LNCaP clone FGC (cell line): ENCODE data around the gene WDR6.

Experiments used
- DNase-seq: peaks from one replicate; pipeline ENCODE4 v3.0.0-alpha.2; 2011; ENCODE audit warnings: low read depth
- H3K4me3 ChIP-seq: 2 replicates; pipeline ENCODE4 v1.5.1; 2011; ENCODE audit warnings: mild to moderate bottlenecking, low read depth, low read length, control low read depth
- TF ChIP-seq, protein P1 (sequence below): IDR thresholded peaks from 2 replicates; pipeline ENCODE4 v1.5.1; 2012; ENCODE audit warnings: mild to moderate bottlenecking; ENCODE audit not compliant: control insufficient read depth, insufficient read depth; ENCODE audit errors: extremely low read depth

WDR6 gene

DNA sequence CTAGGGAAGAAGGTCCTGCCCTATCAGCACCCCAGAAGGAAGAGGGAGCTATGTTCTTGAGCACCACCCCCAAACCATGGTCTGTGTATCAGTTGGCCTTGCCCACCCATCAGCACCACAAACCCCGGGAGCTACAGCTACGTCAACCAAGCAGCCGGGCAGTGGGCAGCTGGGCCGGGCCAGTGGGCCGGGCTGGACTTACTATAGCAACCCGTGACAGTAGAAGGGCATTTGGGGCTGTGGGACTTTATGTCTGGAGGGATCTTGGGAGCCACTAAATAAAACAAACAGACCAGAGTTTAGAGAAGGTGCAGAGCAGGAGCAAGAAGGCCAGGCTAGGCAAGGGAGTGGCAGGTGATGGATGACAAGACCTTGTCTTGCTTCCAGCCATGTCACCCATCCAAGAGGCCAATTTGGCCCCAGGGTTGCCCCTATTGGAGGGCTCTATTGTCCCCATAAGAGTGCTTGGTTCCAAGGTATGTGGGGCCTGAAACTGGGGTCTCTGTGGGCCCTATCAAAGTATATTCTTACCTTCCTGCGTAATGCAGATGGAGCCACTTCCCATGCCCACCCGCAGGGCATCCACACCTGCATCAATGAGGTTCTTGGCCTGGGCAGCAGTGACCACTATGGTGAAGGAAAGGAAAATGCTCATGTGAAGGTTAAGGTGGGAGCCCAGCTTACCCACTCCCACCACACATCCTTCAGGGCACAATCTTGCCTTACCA, 18.8 kb downstream of the WDR6 start:
- TF ChIP-seq, protein P1, sequence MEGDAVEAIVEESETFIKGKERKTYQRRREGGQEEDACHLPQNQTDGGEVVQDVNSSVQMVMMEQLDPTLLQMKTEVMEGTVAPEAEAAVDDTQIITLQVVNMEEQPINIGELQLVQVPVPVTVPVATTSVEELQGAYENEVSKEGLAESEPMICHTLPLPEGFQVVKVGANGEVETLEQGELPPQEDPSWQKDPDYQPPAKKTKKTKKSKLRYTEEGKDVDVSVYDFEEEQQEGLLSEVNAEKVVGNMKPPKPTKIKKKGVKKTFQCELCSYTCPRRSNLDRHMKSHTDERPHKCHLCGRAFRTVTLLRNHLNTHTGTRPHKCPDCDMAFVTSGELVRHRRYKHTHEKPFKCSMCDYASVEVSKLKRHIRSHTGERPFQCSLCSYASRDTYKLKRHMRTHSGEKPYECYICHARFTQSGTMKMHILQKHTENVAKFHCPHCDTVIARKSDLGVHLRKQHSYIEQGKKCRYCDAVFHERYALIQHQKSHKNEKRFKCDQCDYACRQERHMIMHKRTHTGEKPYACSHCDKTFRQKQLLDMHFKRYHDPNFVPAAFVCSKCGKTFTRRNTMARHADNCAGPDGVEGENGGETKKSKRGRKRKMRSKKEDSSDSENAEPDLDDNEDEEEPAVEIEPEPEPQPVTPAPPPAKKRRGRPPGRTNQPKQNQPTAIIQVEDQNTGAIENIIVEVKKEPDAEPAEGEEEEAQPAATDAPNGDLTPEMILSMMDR: no peak
- DNase-seq: no peak
- H3K4me3 ChIP-seq: no peak overlapping the region

DNA sequence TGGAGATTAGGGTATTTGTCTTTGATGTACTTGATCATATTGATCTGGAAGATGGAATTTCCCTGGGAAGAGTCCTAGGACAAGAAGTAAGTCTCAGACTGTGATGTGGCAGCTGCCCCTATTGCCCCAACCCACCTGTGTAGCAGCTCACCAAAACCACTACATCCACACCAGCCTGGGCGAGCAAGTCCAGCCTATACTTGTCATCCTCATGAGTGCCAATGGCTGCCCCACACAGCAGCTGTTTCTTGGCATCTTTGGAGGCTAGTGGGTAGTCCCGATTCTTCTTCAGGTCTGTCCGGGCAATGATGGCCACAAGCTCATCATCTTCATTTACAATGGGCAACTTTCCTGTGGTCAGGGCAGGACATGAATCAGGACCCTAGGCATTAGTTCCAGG, 19.3 kb downstream of the WDR6 start:
- no peak overlapping the region for H3K4me3 ChIP-seq
- TF ChIP-seq, protein P1: no peak
- no peak for DNase-seq

GRCh38 chr3:49027634-49028033, 20.4 kb downstream of the WDR6 start:
- TF ChIP-seq, protein P1: no peak
- no peak for DNase-seq
- peak overlapping the region; percentile 97; the same call in 1 of the 2 replicates for H3K4me3 ChIP-seq

DNA sequence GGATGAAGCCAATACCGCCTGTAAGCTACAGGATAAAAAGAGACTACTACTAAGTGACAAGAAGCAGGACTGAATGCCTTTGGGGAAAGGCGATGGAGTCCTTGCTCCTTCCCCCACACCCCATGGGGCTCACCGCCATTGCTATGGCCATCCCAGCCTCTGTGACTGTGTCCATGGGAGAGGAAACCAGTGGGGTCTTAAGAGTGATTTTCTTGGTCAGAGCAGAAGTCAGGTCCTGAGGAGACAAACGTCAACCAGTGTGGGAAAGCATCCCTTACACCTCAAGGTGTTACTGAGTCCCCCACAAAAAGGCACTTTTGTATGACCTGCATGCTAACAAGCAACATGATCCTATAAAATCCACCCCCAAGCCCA, 21.1 kb downstream of the WDR6 start:
- H3K4me3 ChIP-seq: peak overlapping the region; percentile 97
- no peak for DNase-seq
- TF ChIP-seq, protein P1: no peak

DNA sequence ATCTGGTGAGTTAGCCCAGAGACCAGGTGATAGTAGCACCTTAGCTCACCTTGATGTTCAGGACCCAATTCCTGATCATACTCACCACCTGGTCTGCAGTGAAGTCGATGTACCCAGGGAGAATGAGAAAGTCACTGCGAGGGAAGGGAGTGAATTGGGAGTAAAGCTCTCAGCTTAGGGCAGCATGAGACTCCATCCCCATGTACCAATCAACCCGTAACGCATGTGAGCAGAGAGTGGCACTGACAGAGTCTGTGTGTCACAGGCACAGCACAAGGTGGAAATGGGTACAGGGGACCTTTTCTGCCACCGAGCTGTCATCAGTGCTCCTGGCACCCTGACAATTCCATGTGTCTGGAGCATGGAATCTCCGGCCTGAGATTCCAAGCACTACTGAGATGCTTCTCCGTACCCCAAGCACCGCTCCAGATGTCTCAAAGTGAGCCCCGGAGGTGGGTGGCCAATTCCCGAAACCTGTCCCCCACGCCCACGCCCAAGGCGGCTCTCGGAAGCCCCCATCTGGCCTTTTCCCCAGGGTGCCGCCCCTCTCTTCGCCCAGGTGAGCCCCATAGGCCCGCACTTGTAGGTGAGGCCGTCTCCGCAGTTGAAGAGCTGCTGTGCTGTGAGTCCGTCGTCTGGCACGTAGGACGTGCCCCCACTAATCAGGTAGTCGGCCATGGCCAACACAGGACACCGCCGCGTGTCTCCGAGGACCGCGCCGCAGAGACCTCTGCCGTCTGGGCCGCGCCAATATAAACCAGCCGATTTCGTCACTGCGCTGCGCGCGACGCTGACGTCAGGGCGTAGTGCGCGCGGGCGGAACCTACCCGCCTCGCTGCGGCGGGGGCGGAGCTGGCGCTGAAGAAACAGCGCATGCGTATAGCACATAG, 21.7 kb downstream of the WDR6 start, which contains the start of gene IMPDH2:
Gene IMPDH2 (minus strand): TSS at position 726 of the 890 bp plus-strand sequence. CDS start 48 bp downstream, at position 678.
- TF ChIP-seq, protein P1: no peak; the same call in 1 of the 2 replicates
- peak within 1 kb of the TSS; percentile 97 for H3K4me3 ChIP-seq
- DNase-seq: no peak

DNA sequence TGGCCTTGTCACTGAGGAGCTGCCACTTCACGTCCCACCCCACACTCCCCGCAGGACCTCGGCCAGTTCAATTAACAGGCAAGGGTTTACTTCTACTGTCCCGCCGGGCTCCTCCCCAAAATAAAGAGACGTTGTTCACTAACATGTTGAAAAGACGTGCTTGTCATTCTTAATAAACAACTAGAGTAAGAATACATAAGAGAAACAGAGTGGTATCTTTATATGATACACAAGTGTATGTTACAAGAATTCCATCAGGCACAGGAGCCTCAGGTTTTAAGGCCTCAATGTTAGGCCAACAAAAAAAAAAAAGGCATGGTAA, 22.3 kb downstream of the WDR6 start:
- no peak for DNase-seq
- TF ChIP-seq, protein P1: no peak
- H3K4me3 ChIP-seq: peak overlapping the region; percentile 97

DNA sequence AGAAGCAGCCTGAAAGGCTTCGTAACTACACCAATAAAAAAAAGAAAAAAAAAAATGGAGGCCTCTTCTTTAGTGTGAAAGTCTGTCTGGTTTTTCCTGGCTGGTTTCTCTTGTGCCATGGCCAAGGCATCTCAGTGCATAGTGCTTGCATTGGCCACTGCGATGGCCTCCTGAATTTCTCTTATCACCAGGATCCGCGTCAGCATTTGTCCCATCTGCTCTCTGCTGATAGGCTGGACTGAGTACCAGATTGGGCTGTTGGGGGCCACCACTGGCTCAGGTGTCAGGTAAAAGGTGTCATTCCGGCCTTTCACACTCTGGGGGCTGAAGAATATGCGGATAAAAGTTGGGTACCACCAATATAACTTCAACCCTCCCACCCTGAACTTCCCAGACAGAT, 23.1 kb downstream of the WDR6 start:
- TF ChIP-seq, protein P1: no peak
- DNase-seq: no peak
- no peak overlapping the region for H3K4me3 ChIP-seq
